H9 (cell line): ENCODE measurements around the gene ARPC5. TPM values are rescaled to one million over a fixed set of nuclear protein-coding genes. Genes with fewer than 3 reads are reported as not detected.

Source experiments
- DNase-seq: peaks from one replicate; pipeline ENCODE4 v3.0.0-alpha.2; 2017
- H2AFZ ChIP-seq: one replicate; pipeline ENCODE4 v1.6.1; 2013; ENCODE audit warnings: mild to moderate bottlenecking, low read length, control low read depth, moderate library complexity
- H2AK5ac ChIP-seq: 2 replicates; pipeline ENCODE4 v1.6.1; 2013; ENCODE audit warnings: low read length, control low read depth, mixed read lengths; ENCODE audit not compliant: insufficient read length
- H2BK120ac ChIP-seq: one replicate; pipeline ENCODE4 v1.6.1; 2013; ENCODE audit warnings: low read depth, mild to moderate bottlenecking, low read length, control low read depth, inconsistent platforms; ENCODE audit not compliant: poor library complexity, severe bottlenecking
- H2BK12ac ChIP-seq: 2 replicates; pipeline ENCODE4 v1.6.1; 2013; ENCODE audit warnings: low read length, control low read depth, mixed read lengths, low read depth; ENCODE audit not compliant: insufficient read length
- H2BK15ac ChIP-seq: 2 replicates; pipeline ENCODE4 v1.6.1; 2013; ENCODE audit warnings: low read depth, low read length, control low read depth
- H2BK20ac ChIP-seq: one replicate; pipeline ENCODE4 v1.6.1; 2013; ENCODE audit warnings: low read depth, mild to moderate bottlenecking, low read length, control low read depth, inconsistent platforms; ENCODE audit not compliant: poor library complexity, severe bottlenecking
- H2BK5ac ChIP-seq: 2 replicates; pipeline ENCODE4 v1.6.1; 2013; ENCODE audit warnings: low read length, control low read depth, mixed read lengths; ENCODE audit not compliant: insufficient read length
- H3K14ac ChIP-seq: 2 replicates; pipeline ENCODE4 v1.6.1; 2013; ENCODE audit warnings: low read length, control low read depth; ENCODE audit not compliant: insufficient read depth
- H3K18ac ChIP-seq: 2 replicates; pipeline ENCODE4 v1.6.1; 2013; ENCODE audit warnings: low read depth, mild to moderate bottlenecking, mixed read lengths, low read length, control low read depth; ENCODE audit not compliant: insufficient read length
- H3K23ac ChIP-seq: 2 replicates; pipeline ENCODE4 v1.6.1; 2013; ENCODE audit warnings: low read length, control low read depth, mixed read lengths, low read depth; ENCODE audit not compliant: insufficient read length
- H3K23me2 ChIP-seq: 2 replicates; pipeline ENCODE4 v1.6.1; 2013; ENCODE audit warnings: low read depth, mild to moderate bottlenecking, mixed read lengths, low read length, control low read depth; ENCODE audit not compliant: insufficient read length, poor library complexity, severe bottlenecking
- H3K27ac ChIP-seq: 2 replicates; pipeline ENCODE4 v1.5.1; 2013; ENCODE audit warnings: low read length, control low read depth, mixed read lengths, low read depth; ENCODE audit not compliant: insufficient read length
- H3K27me3 ChIP-seq: 2 replicates; pipeline ENCODE4 v1.6.1; 2013; ENCODE audit warnings: low read length, control low read depth, inconsistent platforms; ENCODE audit not compliant: insufficient read depth
- H3K4ac ChIP-seq: 2 replicates; pipeline ENCODE4 v1.6.1; 2013; ENCODE audit warnings: low read depth, mild to moderate bottlenecking, control low read depth, inconsistent platforms, low read length, moderate library complexity
- H3K4me1 ChIP-seq: 2 replicates; pipeline ENCODE4 v1.6.1; 2013; ENCODE audit warnings: low read length, control low read depth, inconsistent platforms; ENCODE audit not compliant: insufficient read depth
- H3K4me2 ChIP-seq: 2 replicates; pipeline ENCODE4 v1.6.1; 2013; ENCODE audit warnings: low read length, control low read depth, mixed read lengths; ENCODE audit not compliant: insufficient read length, insufficient read depth
- H3K56ac ChIP-seq: 2 replicates; pipeline ENCODE4 v1.6.1; 2013; ENCODE audit warnings: low read depth, mild to moderate bottlenecking, mixed read lengths, low read length, control low read depth; ENCODE audit not compliant: insufficient read length
- H3K79me1 ChIP-seq: 2 replicates; pipeline ENCODE4 v1.6.1; 2013; ENCODE audit warnings: low read depth, mild to moderate bottlenecking, moderate library complexity, low read length, control low read depth, inconsistent platforms; ENCODE audit not compliant: insufficient read depth, poor library complexity, severe bottlenecking
- H3K79me2 ChIP-seq: 2 replicates; pipeline ENCODE4 v1.6.1; 2013; ENCODE audit warnings: low read length, control low read depth, inconsistent platforms; ENCODE audit not compliant: insufficient read depth
- H3K9ac ChIP-seq: 2 replicates; pipeline ENCODE4 v1.6.1; 2013; ENCODE audit warnings: low read length, control low read depth, mixed read lengths; ENCODE audit not compliant: insufficient read length; ENCODE audit errors: extremely low read depth
- H3K9me3 ChIP-seq: one replicate; pipeline ENCODE4 v1.6.1; 2013; ENCODE audit warnings: low read depth, low read length, inconsistent platforms; ENCODE audit not compliant: control insufficient read depth
- H3T11ph ChIP-seq: one replicate; pipeline ENCODE4 v1.6.1; 2013; ENCODE audit warnings: mild to moderate bottlenecking, low read length, control low read depth, inconsistent platforms
- H4K20me1 ChIP-seq: one replicate; pipeline ENCODE4 v1.6.1; 2013; ENCODE audit not compliant: control insufficient read depth, insufficient read length, insufficient read depth
- H4K5ac ChIP-seq: 2 replicates; pipeline ENCODE4 v1.6.1; 2013; ENCODE audit warnings: low read depth, mild to moderate bottlenecking, mixed read lengths, low read length, control low read depth; ENCODE audit not compliant: insufficient read length
- H4K8ac ChIP-seq: replicated peaks from 2 replicates; pipeline ENCODE4 v1.6.1; 2013; ENCODE audit warnings: low read length, control low read depth, mixed read lengths, low read depth; ENCODE audit not compliant: insufficient read length
- H4K91ac ChIP-seq: 2 replicates; pipeline ENCODE4 v1.6.1; 2013; ENCODE audit warnings: low read depth, mild to moderate bottlenecking, moderate library complexity, mixed read lengths, low read length, control low read depth; ENCODE audit not compliant: insufficient read length
- H3K27ac Mint-ChIP-seq, 3 experiments: 2 replicates in 2 of 3; 3 replicates in 1 of 3; pipeline ENCODE4 v1.8.0; 2020 to 2021; ENCODE audit warnings: mixed read lengths in 3 of 3, mild to moderate bottlenecking in 1 of 3, moderate library complexity in 1 of 3
- H3K27me3 Mint-ChIP-seq: 2 replicates; pipeline ENCODE4 v1.8.0; 2021; ENCODE audit warnings: low read depth, mild to moderate bottlenecking, moderate library complexity, mixed read lengths
- H3K36me3 Mint-ChIP-seq, 3 experiments: 2 replicates in 2 of 3; 3 replicates in 1 of 3; pipeline ENCODE4 v1.8.0; 2020 to 2021; ENCODE audit warnings: low read depth in 3 of 3, mixed read lengths in 3 of 3; ENCODE audit not compliant: insufficient read depth in 1 of 3
- H3K4me1 Mint-ChIP-seq, 2 experiments: 2 replicates each; pipeline ENCODE4 v1.8.0; 2020; ENCODE audit warnings: mixed read lengths in 2 of 2
- H3K4me3 Mint-ChIP-seq, 2 experiments: 2 replicates in 1 of 2; 3 replicates in 1 of 2; pipeline ENCODE4 v1.8.0; 2020 to 2021; ENCODE audit warnings: mild to moderate bottlenecking in 2 of 2, mixed read lengths in 2 of 2, moderate library complexity in 1 of 2
- H3K9me3 Mint-ChIP-seq, 2 experiments: 2 replicates in 1 of 2; 3 replicates in 1 of 2; pipeline ENCODE4 v1.8.0; 2020; ENCODE audit warnings: mild to moderate bottlenecking in 2 of 2, mixed read lengths in 2 of 2, moderate library complexity in 1 of 2
- WGBS: extraction: QIAGEN DNeasy Blood & Tissue Kit; methylation state at CpG from one replicate; pipeline ENCODE4 v1.1.7; 2013; ENCODE audit warnings: missing lambda C conversion rate, low lambda C conversion rate, mixed read lengths; ENCODE audit not compliant: insufficient read length; ENCODE audit errors: extremely low coverage; 5-methylcytosine and 5-hydroxymethylcytosine counted together
- total RNA-seq: library from RNA; stranded (reverse); gene quantifications from 2 replicates; pipeline ENCODE4 v1.2.1, GENCODE V29; 2021
- TF ChIP-seq, protein P1 (sequence below): fragments of 200-600 bp; sonication (generic); conservative IDR thresholded peaks from 3 replicates; pipeline ENCODE4 v1.8.0; 2021; ENCODE audit warnings: antibody characterized with exemption, mild to moderate bottlenecking

ARPC5 gene
- total RNA-seq, 1 experiment from 2014 or later, result 67.7 TPM

- H4K91ac ChIP-seq, result no peak overlapping the region
- Mint-ChIP-seq H3K9me3 (peaks cover 5 to 10% of the 10 kb centered on the region in 2 experiments; a peak in 3 of 5 replicates), H3K4me3 (no peak overlapping the region), H3K36me3 (peaks cover 0 to 8% (median 5%) of the 10 kb centered on the region in 3 experiments; a peak in 3 of 7 replicates), H3K27ac (no peak overlapping the region), H3K27me3 (no peaks in the 10 kb centered on the region; the same call in 1 of the 2 replicates), H3K4me1 (peaks cover 3 to 5% of the 10 kb centered on the region in 2 experiments; a peak in 3 of 4 replicates)
- no peak overlapping the region for H3K23ac ChIP-seq
- no peak overlapping the region for H2AFZ ChIP-seq
- TF ChIP-seq, protein P1, sequence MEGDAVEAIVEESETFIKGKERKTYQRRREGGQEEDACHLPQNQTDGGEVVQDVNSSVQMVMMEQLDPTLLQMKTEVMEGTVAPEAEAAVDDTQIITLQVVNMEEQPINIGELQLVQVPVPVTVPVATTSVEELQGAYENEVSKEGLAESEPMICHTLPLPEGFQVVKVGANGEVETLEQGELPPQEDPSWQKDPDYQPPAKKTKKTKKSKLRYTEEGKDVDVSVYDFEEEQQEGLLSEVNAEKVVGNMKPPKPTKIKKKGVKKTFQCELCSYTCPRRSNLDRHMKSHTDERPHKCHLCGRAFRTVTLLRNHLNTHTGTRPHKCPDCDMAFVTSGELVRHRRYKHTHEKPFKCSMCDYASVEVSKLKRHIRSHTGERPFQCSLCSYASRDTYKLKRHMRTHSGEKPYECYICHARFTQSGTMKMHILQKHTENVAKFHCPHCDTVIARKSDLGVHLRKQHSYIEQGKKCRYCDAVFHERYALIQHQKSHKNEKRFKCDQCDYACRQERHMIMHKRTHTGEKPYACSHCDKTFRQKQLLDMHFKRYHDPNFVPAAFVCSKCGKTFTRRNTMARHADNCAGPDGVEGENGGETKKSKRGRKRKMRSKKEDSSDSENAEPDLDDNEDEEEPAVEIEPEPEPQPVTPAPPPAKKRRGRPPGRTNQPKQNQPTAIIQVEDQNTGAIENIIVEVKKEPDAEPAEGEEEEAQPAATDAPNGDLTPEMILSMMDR, result no peak
- H3K18ac ChIP-seq, result no peak overlapping the region
- no peak overlapping the region for H3K56ac ChIP-seq
- no peak overlapping the region for H2BK15ac ChIP-seq
- no peaks in the 10 kb centered on the region for H3K9me3 ChIP-seq
- H2BK20ac ChIP-seq, result no peak overlapping the region
- no peaks in the 10 kb centered on the region for H3K27me3 ChIP-seq
- H2BK12ac ChIP-seq, result no peak overlapping the region
- no peak overlapping the region for H3K9ac ChIP-seq
- no CpG with 5 or more reads among the region's 2 CpGs for WGBS
- H3T11ph ChIP-seq, result no peak overlapping the region
- no peak overlapping the region for H2AK5ac ChIP-seq
- H3K4me2 ChIP-seq, result no peak overlapping the region
- H2BK5ac ChIP-seq, result no peak overlapping the region
- no peaks in the 10 kb centered on the region for H3K4me1 ChIP-seq
- no peak overlapping the region for H3K14ac ChIP-seq
- no peak overlapping the region for H3K4ac ChIP-seq
- H3K27ac ChIP-seq, result no peak overlapping the region
- H4K20me1 ChIP-seq, result no peaks in the 10 kb centered on the region
- H4K8ac ChIP-seq, result no peak overlapping the region
- no peaks in the 10 kb centered on the region for H3K23me2 ChIP-seq
- H2BK120ac ChIP-seq, result no peak overlapping the region
- H4K5ac ChIP-seq, result no peak overlapping the region
- no peak for DNase-seq
- no peaks in the 10 kb centered on the region for H3K79me2 ChIP-seq
- no peaks in the 10 kb centered on the region for H3K79me1 ChIP-seq
Observed at GRCh38 chr1:183673605-183674323, 38.2 kb upstream of the ARPC5 start.
